ENCODE data around the gene TXNDC2. TPM values are rescaled to one million over a fixed set of nuclear protein-coding genes. Genes with fewer than 3 reads are reported as not detected.

The TXNDC2 gene
- total RNA-seq, 1 donor from 2014 or later: 0.55 TPM

DNA sequence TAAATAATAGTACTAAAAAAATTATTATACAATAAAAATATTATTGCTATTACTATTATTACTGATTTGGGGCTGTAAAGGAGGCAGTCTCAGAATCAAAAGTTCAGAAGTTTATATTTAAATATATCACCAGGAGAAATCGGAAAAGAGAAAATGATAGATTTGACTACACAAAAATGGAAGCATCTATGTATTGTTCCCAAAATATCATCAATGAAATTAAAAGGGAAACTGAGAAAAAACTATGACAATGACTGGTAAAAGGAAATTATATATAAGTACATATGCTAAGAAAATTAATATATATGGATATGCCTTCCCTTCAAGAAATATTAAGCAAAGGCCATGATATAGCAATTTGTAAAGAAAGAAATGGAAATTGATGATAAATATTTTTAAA lies 7.7 kb upstream of the TXNDC2 start:
- Histone ChIP-seq H3K36me3 (no peaks in the 10 kb centered on the region), H3K27ac (no peak overlapping the region), H3K4me1 (peaks cover 12% of the 10 kb centered on the region), H3K9me3 (no peaks in the 10 kb centered on the region), H3K27me3 (no peaks in the 10 kb centered on the region), H3K4me3 (no peak overlapping the region)
- no peak for ATAC-seq
- intact Hi-C loops (cut with DNase I): no loop called here
- TF ChIP-seq, protein P1, sequence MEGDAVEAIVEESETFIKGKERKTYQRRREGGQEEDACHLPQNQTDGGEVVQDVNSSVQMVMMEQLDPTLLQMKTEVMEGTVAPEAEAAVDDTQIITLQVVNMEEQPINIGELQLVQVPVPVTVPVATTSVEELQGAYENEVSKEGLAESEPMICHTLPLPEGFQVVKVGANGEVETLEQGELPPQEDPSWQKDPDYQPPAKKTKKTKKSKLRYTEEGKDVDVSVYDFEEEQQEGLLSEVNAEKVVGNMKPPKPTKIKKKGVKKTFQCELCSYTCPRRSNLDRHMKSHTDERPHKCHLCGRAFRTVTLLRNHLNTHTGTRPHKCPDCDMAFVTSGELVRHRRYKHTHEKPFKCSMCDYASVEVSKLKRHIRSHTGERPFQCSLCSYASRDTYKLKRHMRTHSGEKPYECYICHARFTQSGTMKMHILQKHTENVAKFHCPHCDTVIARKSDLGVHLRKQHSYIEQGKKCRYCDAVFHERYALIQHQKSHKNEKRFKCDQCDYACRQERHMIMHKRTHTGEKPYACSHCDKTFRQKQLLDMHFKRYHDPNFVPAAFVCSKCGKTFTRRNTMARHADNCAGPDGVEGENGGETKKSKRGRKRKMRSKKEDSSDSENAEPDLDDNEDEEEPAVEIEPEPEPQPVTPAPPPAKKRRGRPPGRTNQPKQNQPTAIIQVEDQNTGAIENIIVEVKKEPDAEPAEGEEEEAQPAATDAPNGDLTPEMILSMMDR (IDR thresholded peaks at IDR 0.05): no peak
- DNase-seq: no peak

DNA sequence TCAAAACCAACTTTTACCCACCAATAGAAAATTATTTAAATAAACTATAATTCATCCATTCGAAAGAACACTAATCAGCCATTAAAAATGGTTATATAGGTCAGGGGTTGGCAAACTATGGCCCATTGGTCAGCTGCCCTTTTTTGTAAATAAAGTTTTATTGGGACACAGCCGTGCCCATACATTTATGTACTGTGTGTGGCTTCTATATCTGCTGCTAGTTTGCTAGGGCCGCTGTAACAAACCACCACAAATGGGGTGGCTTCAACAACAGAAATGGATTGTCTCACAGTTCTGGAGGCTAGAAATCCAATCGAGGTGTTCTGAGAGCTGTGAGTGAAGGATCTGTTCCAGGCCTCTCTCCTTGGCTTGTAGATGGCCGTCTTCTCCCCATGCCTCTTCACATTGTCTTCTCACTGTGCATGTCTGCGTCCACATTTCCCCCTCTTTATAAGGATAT lies 7.0 kb upstream of the TXNDC2 start:
- intact Hi-C loops (cut with DNase I): no loop called here
- no peak for ATAC-seq
- TF ChIP-seq, protein P1 (IDR thresholded peaks at IDR 0.05): no peak

DNA sequence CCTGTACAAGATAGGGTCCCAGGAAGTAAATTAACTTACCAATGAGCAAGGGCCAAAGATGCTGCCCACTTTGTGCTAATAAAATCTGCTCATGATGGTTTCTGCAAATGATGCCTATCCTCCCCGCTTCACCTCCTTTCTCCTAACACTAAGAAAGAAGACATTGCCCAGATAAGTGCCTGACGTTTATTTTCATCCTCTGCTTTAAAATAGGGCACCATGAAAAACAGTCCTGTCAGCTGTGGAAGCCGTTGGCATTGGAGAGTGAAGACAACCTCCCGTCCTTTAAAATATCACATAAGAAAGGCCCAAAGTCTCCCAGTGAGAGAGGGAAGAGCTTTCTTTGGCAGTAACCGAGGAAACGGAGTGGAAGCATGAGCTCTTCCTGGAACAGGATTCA lies 1.7 kb upstream of the TXNDC2 start:
- no peaks in the 10 kb centered on the region for H3K9me3 ChIP-seq
- intact Hi-C loops (cut with DNase I): no loop called here
- H3K27ac ChIP-seq: no peak overlapping the region
- H3K4me3 ChIP-seq: no peak overlapping the region
- ATAC-seq (no peak), DNase-seq (no peak)
- H3K27me3 ChIP-seq: no peaks in the 10 kb centered on the region
- no peaks in the 10 kb centered on the region for H3K36me3 ChIP-seq
- TF ChIP-seq, protein P1 (IDR thresholded peaks at IDR 0.05): no peak
- H3K4me1 ChIP-seq: no peaks in the 10 kb centered on the region

More for the DNA sequence above, 7.0 kb upstream of the TXNDC2 start:
- Histone ChIP-seq H3K36me3 (no peaks in the 10 kb centered on the region), H3K27me3 (no peaks in the 10 kb centered on the region), H3K4me1 (peaks cover 12% of the 10 kb centered on the region), H3K9me3 (no peaks in the 10 kb centered on the region), H3K4me3 (no peak overlapping the region), H3K27ac (no peak overlapping the region)
- DNase-seq: no peak

DNA sequence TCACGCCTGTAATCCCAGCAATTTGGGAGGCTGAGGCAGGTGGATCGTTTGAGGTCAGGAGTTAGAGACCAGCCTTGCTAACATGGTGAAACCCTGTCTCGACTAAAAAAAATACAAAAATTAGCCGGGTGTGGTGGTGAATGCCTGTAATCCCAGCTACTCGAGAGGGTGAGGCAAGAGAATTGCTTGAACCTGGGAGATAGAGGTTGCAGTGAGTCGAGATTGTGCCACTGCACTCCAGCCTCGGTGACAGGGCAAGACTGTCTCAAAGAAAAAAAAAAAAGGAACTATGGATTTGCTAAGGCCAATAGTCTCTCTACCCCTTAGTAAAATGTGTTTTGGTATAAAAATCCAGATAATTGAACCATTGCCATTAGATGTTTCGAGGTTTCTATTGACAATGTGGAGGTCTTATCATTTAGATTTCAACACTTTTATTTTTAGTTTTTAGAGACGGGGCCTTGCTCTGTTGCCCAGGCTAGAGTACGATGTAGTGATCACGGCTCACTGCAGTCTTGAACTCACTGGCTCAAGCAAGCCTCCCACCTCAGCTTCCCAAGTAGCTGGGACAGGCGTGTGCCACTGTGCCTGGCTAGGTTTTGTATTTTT lies 1.1 kb upstream of the TXNDC2 start:
- no peak for DNase-seq
- H3K36me3 ChIP-seq: no peaks in the 10 kb centered on the region
- H3K4me1 ChIP-seq: no peaks in the 10 kb centered on the region
- intact Hi-C loops (cut with DNase I): no loop called here
- H3K27ac ChIP-seq: no peak overlapping the region
- ATAC-seq: no peak
- H3K9me3 ChIP-seq: no peaks in the 10 kb centered on the region
- TF ChIP-seq, protein P1 (IDR thresholded peaks at IDR 0.05): no peak
- no peak overlapping the region for H3K4me3 ChIP-seq
- H3K27me3 ChIP-seq: no peaks in the 10 kb centered on the region

DNA sequence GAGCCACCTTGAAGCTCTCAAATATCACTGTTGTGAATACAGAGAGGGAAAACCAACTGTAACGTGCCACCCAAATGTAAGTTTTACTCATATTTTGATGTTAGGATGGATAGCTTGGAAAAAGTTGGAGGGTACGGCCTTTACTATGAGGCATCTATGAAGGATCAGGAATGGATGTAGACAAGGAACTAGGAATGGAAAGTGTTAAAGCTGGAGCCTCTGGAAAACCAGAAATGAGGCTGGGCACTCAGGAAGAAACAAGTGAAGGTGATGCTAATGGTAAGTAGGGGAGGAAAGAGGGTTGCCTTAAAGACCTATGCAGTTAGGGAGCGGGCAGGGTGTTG lies 204 bp downstream of the TXNDC2 start:
- Histone ChIP-seq H3K9me3 (no peaks in the 10 kb centered on the region), H3K27me3 (no peaks in the 10 kb centered on the region), H3K27ac (no peak overlapping the region), H3K4me3 (no peak overlapping the region), H3K36me3 (no peaks in the 10 kb centered on the region), H3K4me1 (no peaks in the 10 kb centered on the region)
- no peak for ATAC-seq
- intact Hi-C loops (cut with DNase I): no loop called here
- DNase-seq: no peak
- TF ChIP-seq, protein P1 (IDR thresholded peaks at IDR 0.05): no peak

DNA sequence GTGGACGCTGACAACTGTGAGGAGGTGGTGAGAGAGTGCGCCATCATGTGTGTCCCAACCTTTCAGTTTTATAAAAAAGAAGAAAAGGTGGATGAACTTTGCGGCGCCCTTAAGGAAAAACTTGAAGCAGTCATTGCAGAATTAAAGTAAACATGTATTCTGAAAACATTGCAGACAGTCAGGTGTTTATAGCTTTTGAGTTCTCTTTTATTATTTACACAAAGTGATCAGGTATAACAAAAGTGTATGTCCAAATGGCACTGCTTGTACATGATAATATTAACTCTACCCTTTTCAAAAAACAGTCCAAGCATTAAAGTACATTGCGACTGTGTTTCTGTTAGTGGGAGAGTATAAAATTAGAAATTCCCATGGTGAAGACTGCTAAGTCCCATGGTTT lies 2.2 kb downstream of the TXNDC2 start:
- Histone ChIP-seq H3K36me3 (no peaks in the 10 kb centered on the region), H3K27me3 (no peaks in the 10 kb centered on the region), H3K4me3 (no peak overlapping the region), H3K4me1 (no peaks in the 10 kb centered on the region), H3K27ac (no peak overlapping the region), H3K9me3 (no peaks in the 10 kb centered on the region)
- intact Hi-C loops (cut with DNase I): no loop called here
- TF ChIP-seq, protein P1 (IDR thresholded peaks at IDR 0.05): no peak
- ATAC-seq (no peak), DNase-seq (no peak)
